ENCODE measurements around the gene GOLGA1.
"Not testable (repeated sequence)": the region's sequence is repeated elsewhere in the genome, so short reads cannot be mapped to it uniquely, and the experiment has no call there.

Gene GOLGA1, protein sequence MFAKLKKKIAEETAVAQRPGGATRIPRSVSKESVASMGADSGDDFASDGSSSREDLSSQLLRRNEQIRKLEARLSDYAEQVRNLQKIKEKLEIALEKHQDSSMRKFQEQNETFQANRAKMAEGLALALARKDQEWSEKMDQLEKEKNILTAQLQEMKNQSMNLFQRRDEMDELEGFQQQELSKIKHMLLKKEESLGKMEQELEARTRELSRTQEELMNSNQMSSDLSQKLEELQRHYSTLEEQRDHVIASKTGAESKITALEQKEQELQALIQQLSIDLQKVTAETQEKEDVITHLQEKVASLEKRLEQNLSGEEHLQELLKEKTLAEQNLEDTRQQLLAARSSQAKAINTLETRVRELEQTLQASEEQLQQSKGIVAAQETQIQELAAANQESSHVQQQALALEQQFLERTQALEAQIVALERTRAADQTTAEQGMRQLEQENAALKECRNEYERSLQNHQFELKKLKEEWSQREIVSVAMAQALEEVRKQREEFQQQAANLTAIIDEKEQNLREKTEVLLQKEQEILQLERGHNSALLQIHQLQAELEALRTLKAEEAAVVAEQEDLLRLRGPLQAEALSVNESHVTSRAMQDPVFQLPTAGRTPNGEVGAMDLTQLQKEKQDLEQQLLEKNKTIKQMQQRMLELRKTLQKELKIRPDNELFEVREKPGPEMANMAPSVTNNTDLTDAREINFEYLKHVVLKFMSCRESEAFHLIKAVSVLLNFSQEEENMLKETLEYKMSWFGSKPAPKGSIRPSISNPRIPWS

DNA sequence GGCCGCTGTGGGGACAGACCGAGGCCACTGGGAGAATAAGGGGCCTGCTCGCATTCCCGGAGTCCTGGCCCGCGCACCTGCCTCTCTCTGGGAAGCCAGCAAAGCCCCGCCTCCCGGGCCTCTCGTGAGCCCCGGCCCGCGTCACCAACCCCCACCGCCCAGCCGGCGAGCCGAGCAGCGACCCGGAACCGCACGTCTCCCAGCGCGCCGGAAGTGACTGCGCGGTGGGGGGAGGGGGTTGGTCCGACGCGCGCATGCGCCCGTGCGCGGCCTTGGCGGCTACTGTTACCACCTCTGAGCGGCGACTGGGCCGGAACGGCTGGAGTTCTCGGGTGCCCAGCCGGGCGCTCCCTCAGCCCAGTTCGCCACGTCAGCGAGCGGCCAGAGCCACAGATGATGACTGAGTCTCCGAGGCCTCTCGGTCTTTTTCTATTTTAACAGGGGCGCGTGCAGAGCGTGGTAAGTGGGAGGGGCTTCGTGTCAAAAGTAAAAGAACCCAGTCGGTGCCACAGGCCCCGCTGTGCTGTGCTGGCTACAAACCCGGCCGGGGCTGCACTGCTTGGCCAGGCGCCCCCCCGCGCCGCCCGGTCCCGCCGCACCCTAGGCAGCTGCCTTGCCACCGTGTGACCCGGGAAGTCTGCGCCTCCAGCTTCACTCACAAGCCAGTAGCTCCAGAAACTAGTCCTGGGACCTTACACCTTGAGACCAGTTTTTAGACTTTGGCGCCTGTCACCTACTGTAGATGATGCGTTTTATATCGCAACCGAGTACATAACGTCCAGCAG is at the start of gene GOLGA1:
Gene GOLGA1, minus strand, starts transcription at position 190 of the 785 bp plus-strand sequence. CDS start 2,372 bp downstream, outside the sequence.
- DNase-seq, result peak; percentile 94 to 95

GRCh38 chr9:124983698-124984097 is 42.8 kb upstream of the GOLGA1 start:
- no peak for DNase-seq

DNA sequence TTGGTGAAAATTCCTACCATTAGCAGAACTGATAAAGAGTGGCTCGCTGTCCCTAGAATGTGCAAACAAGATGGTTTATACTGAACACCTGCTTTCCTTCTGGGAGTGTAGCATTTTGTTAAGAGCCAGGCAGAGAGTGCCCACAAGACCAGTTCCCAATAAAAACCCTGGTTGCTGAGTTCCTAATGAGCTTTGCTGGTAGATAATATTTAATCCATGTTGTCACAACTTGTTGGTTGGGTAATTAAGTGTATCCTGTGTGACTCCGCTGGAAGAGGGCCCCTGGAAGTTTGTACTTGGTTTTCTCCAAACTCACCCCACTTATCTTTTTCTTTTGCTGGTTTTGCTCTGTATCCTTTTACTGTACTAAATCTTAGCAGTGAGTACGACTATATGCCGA is 39.5 kb upstream of the GOLGA1 start:
- no peak for DNase-seq

DNA sequence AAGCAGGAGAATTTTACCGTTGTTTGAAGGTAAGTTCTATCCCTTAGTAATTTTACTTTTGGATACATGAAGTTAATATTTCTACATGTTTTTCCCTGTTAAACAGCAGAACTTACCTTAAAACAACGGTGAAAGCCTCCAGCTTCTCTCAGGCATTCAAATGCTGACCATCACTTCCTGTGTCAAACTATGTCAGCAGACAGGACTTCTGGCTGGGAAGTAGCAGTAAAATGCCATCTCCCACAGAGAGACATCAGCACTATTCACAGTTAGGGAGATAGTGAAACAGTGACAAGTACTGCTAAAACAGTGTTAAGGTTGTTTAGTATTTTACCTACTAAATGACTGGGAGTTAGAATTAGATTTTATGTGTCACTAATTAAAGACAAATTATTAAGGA is 34.2 kb upstream of the GOLGA1 start:
- DNase-seq, result no peak

- DNase-seq, result no peak
Measured at GRCh38 chr9:124973807-124974206, 32.9 kb upstream of the GOLGA1 start.

DNA sequence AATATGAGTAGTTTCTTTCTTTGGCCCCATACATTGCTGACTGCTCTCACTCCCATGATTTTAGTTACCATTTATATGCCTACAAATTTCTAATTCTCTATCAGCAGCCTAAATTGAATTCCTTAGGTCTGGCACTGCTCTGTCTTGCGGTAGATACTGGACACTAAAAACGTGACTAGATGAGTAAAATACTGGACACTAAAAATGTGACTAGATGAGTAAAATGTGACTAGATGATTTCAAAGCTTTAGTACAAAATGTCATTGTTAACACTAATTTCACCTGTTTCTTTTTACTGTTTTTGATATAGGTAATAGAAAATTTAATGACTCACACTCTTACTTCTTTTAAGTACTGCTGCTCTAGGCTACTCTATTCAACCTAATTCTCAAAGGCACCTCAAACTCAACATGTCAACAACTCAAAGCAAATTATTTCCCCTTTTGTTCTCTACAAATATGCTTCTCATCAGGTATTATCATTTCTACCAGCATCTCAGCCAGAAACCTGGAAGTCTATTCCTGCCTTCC is 31.4 kb upstream of the GOLGA1 start:
- DNase-seq, result no peak

DNA sequence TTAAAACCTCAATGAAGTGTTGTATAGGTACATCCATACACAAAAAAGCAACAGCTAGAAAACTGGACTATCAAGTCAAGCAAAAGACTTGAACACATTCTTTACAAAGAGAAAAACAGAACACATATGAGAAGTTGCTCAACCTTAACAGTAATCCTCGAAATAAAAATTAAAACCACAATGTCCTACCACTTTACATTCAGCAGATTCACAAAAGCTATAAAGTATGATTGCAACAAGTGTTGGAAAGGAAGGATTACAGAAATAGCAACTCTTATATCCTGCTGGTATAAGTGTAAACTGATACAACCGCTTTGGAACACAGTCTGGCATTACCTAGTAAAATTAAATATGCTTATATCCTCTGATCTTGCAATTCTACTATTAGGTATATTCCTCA is 28.5 kb upstream of the GOLGA1 start:
- no peak for DNase-seq

GRCh38 chr9:124968238-124968637 is 27.4 kb upstream of the GOLGA1 start:
- no peak for DNase-seq

- DNase-seq, result not testable (repeated sequence)
Measured at GRCh38 chr9:124965775-124966568, 25.1 kb upstream of the GOLGA1 start.

DNA sequence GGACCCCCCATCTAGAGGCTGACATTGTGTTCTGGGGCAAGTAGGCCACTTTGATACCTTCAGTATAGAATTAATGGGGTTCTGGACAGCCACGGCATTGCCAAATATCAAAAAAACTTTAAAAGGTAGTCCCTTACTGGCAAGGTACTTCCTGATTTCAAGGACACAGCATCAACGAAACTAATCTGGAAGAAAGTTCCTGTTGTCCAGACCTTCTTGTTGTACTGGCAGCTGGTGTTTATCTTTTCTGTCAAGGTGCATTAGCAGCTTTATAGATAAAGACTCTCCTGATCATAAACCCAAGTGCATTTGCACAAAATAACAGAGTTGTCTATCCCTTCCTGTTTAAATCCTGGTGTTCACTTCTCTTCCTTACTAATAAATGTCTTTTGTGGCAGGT is 23.7 kb upstream of the GOLGA1 start:
- no peak for DNase-seq

GRCh38 chr9:124964056-124964455 is 23.2 kb upstream of the GOLGA1 start:
- no peak for DNase-seq

DNA sequence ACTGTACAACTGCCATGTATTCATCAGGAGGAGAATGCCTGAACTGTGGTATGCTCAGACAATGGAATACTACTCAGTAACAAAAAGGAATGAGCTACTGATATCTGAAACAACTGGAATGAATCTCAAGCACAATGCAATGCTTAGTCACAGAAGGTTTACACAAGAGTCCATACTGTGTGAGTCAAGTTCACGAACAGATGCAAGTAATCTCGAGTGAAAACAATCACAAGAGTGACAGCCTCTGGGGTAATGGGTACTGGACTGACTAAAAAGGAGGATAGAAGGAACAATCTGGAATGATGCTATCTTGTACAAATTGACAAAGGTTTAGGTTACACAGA is 19.5 kb upstream of the GOLGA1 start:
- DNase-seq, result no peak

DNA sequence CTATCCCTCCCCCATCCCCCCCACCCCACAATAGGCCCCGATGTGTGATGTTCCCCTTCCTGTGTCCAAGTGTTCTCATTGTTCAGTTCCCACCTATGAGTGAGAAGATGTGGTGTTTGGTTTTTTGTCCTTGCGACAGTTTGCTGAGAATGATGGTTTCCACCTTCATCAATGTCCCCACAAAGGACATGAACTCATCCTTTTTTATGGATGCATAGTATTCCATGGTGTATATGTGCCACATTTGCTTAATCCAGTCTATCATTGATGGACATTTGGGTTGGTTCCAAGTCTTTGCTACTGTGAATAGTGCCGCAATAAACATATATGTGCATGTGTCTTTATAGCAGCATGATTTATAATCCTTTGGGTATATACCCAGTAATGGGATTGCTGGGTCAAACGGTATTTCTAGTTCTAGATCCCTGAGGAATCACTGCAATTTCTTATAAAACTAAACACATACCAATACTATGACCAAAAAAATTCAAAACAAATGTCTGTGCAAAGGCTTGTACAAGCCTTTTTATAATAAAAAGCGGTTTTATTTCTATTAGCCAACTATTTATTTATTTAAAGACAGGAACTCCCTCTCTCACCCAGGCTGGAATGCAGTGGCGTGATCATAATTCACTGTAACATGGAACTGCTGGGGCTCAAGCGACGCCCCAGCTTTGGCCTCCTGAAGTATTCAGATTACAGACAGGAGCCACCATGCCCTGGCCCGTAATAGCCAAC is 19.0 kb upstream of the GOLGA1 start:
- not testable (repeated sequence) for DNase-seq

- no peak for DNase-seq
Measured at GRCh38 chr9:124954255-124954654, 13.4 kb upstream of the GOLGA1 start.

DNA sequence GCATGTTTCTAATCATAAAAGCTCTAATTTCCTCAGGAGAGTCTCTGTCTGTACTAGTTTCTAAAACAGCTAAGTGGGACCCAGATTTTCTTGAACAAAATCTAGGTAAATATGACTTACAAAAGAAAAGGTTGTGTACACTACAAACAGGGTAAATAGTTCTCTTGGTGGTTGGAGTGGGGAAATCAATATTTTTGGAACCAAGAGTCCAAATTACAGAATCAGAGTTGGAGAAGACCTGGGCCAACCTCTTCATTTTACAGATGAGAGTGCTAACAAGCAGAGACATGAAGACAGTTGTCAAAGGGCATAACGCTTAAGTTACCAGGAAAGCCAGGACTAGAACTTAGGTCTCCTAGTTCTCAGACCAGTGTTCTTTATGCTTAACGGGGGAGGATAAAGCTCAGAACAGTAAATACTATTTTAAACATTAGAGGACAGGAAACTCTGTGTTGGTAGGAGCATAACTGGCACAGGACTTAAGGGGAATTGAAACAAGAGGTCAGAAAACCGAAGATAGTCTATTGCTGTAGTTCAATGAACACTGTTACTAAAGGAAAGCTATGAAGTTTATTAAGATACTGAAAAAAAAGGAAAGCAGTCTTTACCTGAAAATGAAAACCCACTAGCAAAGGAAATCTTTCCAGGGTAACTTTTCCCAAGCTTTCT is 9.3 kb upstream of the GOLGA1 start:
- no peak for DNase-seq

DNA sequence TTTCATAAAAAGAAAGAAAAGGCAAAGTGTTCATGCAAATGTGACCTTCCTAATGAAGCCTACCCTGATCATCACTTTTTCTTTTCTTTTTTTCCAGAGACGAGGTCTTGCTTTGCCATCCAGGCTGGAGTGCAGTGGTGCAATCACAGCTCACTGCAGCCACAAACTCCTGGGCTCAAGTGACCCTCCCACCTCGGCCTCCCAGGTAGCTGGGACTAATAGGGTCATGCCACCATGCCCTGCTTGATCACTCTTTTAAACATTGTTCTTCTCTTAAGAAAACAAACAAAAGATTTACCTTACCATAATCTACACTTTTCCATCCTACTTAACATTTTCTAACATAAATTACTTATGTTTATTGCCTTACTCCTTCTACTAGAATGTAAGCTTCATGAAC is 8.5 kb upstream of the GOLGA1 start:
- no peak for DNase-seq

- no peak for DNase-seq
Measured at GRCh38 chr9:124947727-124948391, 7.0 kb upstream of the GOLGA1 start.

GRCh38 chr9:124946167-124946566 is 5.3 kb upstream of the GOLGA1 start:
- no peak for DNase-seq

DNA sequence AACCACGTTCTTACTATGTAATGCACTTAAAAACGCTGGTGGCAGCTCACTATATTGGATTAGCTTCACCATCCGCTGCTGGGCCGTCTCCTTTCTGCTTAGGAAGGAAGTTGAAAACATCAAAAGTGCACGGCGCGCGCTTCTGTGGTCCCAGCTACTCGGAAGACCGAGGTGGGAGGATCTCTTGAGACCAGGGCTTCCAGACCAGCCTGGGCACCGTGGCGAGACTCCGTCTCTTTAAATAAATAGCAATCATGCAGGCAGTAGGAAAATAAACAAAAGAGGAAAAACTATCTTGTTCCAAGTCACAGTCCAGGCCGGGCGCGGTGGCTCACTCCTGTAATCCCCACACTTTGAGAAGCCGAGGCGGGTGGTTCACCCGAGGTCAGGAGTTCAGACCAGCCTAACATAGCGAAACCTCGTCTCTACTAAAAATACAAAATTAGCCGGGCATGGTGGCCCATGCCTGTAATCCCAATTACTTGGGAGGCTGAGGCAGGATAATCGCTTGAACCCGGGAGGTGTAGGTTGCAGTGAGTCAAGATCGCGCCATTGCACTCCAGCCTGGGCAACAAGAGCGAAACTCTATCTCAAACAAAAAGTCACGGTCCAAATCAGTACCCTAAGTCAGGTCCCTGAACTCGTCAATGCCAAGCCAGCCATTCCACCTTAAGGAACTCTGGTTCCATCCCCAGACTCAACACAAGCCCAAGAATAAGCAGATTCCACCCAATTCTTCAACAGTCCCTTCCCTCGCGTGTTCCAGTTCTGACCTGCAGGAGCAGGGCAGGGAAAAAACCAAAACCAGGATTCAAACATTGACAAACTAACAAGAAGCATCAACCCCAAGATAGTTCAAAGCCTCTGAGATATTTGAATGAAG is 1.0 kb upstream of the GOLGA1 start:
- DNase-seq, result peak; percentile 77 to 78
